GM19043 (cell line): Measurements from ENCODE around the gene CEP295NL.
"Not testable (repeated sequence)": the region's sequence is repeated elsewhere in the genome, so short reads cannot be mapped to it uniquely, and the experiment has no call there.

Experiments used
- ATAC-seq: cut with Tn5 transposase; IDR thresholded peaks from one replicate; pipeline ENCODE4 v1.9.1; 2021; ENCODE audit warnings: low read depth; ENCODE audit not compliant: unreplicated experiment

The CEP295NL gene

DNA sequence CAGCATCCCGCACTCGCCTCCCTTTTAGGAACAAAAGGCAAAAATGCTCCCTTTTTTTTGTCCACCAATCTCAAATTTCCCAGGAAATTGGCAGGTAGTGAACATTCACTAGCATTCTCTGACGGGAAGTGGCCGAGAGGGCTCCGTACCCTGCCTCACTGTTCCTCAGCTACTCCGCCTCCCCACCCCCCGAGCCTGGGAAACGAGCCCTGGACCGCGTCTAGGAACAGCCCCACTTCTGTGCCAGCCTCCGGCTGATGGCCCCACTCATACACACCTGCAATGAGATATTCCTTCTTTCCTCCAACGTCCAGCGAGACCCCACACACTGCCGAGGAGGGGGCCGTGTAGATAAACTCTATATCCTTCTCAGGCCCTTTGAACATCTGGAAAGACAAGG, 32.4 kb downstream of the CEP295NL start:
- ATAC-seq, result no peak

GRCh38 chr17:78868391-78868790, 34.6 kb downstream of the CEP295NL start:
- ATAC-seq, result no peak

GRCh38 chr17:78867046-78867445, 36.0 kb downstream of the CEP295NL start:
- not testable (repeated sequence) for ATAC-seq

- ATAC-seq, result no peak
Measured at GRCh38 chr17:78865682-78866390, 37.2 kb downstream of the CEP295NL start.

DNA sequence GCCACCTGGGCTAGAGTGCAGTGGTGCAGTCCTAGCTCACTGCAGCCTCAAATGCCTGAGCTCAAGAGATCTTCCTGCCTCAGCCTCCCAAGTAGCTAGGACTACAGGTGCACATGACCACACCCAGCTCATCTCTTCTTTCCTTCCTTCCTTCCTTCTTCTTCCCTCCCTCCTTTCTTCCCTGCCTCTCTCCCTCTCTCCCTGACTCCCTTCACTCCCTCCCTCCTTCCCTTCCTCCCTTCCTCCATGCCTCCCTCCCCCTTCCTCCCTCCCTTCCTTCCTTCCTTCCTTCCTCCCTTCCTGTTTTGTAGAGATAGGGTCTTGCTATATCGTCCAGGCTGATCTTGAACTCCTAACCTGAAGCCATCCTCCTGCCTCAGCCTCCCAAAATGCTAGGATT, 38.9 kb downstream of the CEP295NL start:
- ATAC-seq, result no peak

DNA sequence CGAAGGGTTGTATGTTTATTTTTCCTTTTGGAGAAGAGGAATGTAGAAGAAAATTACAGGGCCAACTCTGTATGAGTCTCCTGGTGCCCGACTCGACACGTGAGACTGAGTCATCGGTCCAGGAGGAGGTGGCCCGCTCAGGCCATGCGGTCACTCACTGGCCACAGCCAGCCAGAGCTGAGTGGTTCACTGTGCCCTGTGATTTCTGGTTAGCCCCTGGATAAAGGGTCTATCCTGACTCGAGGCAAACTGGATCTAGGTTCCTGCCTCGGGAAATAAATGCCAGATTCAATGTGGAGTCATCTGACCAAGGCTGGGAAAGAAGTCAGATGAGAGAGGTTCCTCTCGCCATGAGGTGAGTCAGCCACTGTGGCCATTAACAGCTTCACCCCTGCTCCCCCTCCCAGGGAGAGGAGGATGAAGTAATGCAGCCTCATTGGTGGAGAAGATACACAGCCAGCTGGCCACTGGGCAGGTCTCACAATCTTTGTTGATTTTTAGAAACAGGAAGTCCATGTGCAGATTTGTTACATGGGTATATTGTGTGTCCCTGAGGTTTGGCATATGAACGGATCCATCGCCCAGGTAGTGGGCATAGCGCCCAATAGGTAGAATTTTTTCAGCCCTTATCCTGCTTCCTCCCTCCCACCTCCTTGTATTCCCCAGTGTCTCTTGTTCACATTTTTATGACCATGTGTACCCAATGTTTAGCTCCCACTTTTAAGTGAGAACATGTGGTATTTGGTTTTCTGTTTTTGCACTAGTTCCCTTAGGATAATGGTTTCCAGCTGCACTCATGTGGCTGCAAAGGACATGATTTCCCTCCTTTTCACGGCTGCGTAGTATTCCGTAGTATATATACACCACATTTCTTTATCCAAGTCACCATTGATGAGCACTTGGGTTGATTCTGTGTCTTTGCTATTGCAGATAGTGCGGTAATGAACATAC, 40.7 kb downstream of the CEP295NL start:
- no peak for ATAC-seq

DNA sequence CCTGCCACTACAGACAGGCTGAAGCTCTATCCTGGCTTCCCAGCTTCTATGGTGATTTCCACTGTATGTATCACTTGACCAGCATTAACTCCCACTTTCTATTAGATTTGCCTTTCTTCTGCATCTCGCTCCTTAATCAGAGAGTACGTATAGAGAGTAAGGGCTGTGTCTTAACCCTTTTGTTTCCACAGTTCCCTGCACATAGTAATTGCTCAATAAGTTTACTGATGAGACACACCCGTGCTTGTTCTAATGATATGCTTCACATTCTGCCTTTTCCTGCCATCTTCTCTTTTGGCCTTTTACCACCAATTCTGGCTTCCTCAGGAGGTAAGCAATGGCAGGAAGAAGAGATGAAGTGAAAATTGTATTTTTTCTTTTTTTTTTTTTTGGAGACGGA, 41.8 kb downstream of the CEP295NL start:
- ATAC-seq, result no peak

DNA sequence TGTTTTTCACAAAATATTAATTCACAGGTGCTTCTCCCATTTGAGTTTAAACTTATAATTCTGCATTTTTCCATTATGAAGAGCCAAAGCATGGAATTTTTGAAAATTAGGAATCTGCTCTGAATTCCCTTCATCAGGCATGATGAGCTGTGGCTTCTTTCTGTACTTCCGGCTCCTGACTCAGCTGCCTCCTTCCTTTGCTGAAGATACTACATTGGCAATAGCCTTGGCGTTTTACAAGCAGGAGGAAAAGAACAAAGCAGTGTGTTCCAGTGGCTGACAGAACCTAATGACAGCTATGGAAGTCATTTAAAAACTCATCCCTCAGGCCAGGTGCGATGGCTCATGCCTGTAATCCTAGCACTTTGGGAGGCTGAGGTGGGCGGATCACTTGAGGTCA, 44.0 kb downstream of the CEP295NL start:
- ATAC-seq, result no peak

DNA sequence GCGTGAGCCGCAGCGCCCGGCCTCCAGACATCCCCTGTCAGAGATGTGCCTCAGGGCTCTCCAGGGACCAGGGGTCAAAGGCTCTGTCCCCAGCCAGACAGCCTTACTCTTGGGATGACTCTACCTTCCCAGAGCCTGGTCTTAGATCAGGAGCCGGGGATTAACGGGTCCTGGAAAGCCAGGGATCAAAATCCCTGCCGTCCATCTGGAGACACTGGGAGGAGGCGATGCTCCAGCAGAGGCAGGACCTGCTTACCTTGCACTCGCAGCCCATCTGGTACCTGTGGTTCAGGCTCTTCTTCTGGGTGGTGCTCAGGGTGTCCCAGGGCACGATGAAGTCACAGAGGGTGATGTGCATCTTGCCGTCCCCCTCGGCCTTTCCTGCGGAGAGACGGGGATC, 45.7 kb downstream of the CEP295NL start:
- ATAC-seq, result no peak

- no peak for ATAC-seq
Measured at GRCh38 chr17:78855561-78856165, 47.3 kb downstream of the CEP295NL start.

GRCh38 chr17:78854508-78854907, 48.5 kb downstream of the CEP295NL start:
- no peak for ATAC-seq

DNA sequence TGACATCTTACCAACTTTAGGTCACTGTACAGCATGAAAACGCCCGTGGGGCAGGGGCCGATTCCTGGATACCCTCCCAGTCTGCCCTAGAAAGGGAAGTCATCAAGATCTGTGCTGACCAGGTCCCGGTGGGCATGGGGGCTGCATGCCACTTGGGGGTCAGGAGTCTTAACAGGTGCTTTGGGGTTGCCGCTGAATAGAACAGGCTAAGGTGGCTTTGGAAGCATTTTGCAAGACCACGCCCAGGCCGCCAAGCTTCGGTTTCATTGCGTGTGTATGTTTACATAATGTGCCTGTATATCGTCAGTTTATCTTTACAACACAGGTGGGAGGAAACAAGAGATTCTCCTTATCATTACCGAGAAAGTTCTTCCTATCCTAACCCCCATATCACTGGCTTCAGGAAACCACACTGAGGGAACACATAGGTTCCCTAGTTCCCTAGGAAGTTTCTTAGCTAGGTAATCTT, 49.0 kb downstream of the CEP295NL start:
- ATAC-seq, result no peak

- no peak for ATAC-seq
Measured at GRCh38 chr17:78852709-78853121, 50.3 kb downstream of the CEP295NL start.

GRCh38 chr17:78849026-78849425, 54.0 kb downstream of the CEP295NL start:
- no peak for ATAC-seq

DNA sequence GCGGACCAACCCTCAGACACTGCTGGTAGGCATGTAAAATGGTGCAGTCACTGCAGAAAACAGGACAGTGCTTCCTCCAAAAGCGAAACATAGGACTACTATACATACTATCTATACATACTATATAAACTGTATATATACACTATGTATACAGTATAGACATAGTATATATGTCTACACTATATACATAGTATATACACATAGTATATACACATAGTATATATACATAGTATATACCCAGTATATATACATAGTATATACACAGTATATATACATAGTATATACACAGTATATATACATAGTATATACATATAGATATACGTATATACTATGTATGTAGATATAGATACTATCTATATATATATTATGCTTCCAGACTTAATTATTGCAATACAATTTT, 55.9 kb downstream of the CEP295NL start:
- ATAC-seq, result no peak

- no peak for ATAC-seq
Measured at GRCh38 chr17:78844301-78845005, 58.5 kb downstream of the CEP295NL start.

GRCh38 chr17:78842881-78843565, 60.0 kb downstream of the CEP295NL start:
- no peak for ATAC-seq

- ATAC-seq, result peak; percentile 87
Measured at GRCh38 chr17:78840780-78841611, 62.0 kb downstream of the CEP295NL start, which contains the start of gene USP36. USP36 (minus strand) TSS chr17:78840814; CDS start chr17:78836363, 4,451 bp downstream.
